ENCODE data around the gene CDC26.

GRCh38 chr9:113293285-113293878, 18.0 kb upstream of the CDC26 start:
- TF ChIP-seq TAF1 (IDR thresholded peaks at IDR 0.05; ENCODE audit: low read depth, low read length) (no peak), POLR2A (IDR thresholded peaks at IDR 0.05; ENCODE audit: low read depth, low read length) (no peak), POLR2AphosphoS5 (IDR thresholded peaks at IDR 0.05; ENCODE audit: low read depth, low read length) (no peak)
